Mammary microvascular endothelial cell (primary cell): ENCODE data around the gene MOGAT2. TPM values are rescaled to one million over a fixed set of nuclear protein-coding genes. Genes with fewer than 3 reads are reported as not detected.

ENCODE experiments used
- total RNA-seq: library from RNA; depleted of rRNA; stranded (reverse); fragments of >200 nt; gene quantifications from 2 replicates; pipeline ENCODE4 v1.2.3, GENCODE V29; 2015

Gene MOGAT2
- not detected in 2 replicates for total RNA-seq

GRCh38 chr11:75717608-75718418, at the start of gene MOGAT2:
Gene MOGAT2, plus strand, starts transcription at chr11:75717838. Its CDS starts 51 bp downstream, at chr11:75717889.

GRCh38 chr11:75668451-75669297, 49.0 kb upstream of the MOGAT2 start, which contains the start of gene MAP6:
Gene MAP6, minus strand, starts transcription at chr11:75669038. Its CDS starts 669 bp downstream, at chr11:75668369.

GRCh38 chr11:75768112-75768908, 50.7 kb downstream of the MOGAT2 start, which contains the start of gene DGAT2:
Gene DGAT2, plus strand, starts transcription at chr11:75768778. Its CDS starts 214 bp downstream, at chr11:75768992.

Other genes starting within 250 kb of the MOGAT2 start
- gene GDPD5, start 191.9 kb upstream of the MOGAT2 start, total RNA-seq = 13.7 and 17.5 TPM in 2 replicates
- 687 and 873 TPM in 2 replicates for gene SERPINH1, start 155.6 kb upstream of the MOGAT2 start, total RNA-seq
- 0.30 and 0.87 TPM in 2 replicates for gene MAP6, start 48.8 kb upstream of the MOGAT2 start, total RNA-seq
- gene DGAT2, start 50.9 kb downstream of the MOGAT2 start, total RNA-seq = 0.44 and 2.5 TPM in 2 replicates
- 34.2 and 35.0 TPM in 2 replicates for gene UVRAG, start 97.4 kb downstream of the MOGAT2 start, total RNA-seq